Measurements from ENCODE around the gene ST3GAL2. TPM values are rescaled to one million over a fixed set of nuclear protein-coding genes. Genes with fewer than 3 reads are reported as not detected.
"Not testable (repeated sequence)": the region's sequence is repeated elsewhere in the genome, so short reads cannot be mapped to it uniquely, and the experiment has no call there.

ST3GAL2 gene
- total RNA-seq, 1 donor from 2014 or later, result 37.9 TPM

GRCh38 chr16:70388006-70388680, 50.8 kb downstream of the ST3GAL2 start:
- no peak for DNase-seq (ENCODE audit: low read depth in 2 of 2)

DNA sequence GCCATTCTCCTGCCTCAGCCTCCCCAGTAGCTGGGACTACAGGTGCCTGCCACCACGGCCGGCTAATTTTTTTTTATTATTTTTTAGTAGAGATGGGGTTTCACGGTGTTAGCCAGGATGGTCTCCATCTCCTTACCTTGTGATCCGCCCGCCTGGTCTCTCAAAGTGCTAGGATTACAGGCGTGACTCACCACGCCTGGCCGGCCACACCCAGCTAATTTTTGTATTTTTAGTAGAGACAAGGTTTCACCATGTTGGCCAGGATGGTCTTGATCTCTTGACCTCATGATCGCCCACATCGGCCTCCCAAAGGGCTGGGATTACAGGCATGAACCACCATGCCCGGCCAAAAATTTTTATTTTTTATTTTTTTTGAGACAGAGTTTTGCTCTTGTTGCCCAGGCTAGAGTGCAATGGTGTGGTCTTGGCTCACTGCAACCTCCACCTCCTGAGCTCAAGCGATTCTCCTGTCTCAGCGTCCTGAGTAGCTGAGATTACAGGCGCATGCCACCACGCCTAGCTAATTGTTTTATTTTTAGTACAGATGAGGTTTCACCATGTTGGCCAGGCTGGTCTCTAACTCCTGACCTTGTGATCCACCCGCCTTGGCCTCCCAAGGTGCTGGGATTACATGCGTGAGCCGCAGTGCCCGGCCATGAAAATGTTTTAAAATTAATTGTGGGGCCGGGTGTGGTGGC, 52.5 kb downstream of the ST3GAL2 start:
- not testable (repeated sequence) for DNase-seq (ENCODE audit: low read depth in 2 of 2)

DNA sequence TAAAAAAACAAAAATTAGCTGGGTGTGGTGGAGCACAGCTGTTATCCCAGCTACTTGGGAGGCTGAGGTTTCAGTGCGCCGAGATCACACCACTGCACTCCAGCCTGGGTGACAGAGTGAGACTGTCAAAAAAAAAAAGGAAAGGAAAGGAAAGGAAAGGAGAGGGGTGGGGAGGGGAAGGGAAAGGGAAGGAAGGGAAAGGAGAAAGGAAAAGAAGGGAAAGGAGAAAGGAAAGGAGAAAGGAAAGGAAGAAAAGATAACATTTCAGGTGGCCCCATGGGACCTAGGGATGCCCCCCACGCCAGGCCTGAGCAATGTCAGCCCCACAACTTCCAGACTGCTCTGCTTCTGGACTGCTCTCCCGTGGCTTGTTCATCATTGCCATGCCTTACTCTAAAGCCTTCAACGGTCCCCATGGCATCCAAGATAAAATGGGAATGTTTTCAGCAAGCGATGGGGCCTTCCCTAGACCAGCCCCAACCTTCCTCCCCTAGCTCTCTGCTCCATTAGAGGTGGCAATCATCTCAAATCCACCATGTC, 55.4 kb downstream of the ST3GAL2 start:
- no peak for DNase-seq (ENCODE audit: low read depth in 2 of 2)

DNA sequence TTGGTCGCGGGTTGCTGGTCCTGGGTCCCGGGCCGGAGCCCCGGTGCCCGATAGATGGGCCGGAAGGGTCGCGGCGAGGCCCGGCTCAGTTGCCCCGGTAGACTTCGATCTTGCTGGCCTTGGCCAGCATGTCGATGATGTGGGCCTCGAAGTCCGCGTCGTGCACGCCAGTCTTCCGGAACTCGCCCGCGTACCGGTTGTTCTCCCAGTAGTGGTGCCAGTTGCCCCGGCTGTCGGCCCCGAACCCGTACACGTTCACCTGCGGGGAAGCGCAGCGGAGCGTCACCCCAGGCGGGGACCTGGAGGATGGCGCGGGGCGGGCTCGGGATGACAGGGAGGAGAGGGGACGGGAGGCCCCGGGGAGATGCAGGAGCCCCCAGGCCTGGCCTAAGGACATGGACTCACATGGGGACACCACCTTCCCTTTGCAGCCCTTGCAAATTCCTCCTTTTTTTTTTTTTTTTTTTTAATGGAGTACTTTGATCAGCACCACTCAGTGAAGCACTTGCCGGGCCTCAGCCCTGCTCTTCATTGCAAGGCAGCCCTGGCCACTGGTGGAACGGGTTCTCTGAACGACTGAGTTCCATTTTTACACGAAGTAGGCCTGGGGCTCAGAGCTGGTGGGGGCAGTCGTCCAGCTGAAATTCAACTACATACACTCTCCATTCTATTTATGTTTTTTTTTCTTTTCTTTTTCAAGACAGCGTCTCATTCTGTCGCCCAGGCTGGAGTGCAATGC, 57.1 kb downstream of the ST3GAL2 start:
- DNase-seq (ENCODE audit: low read depth in 2 of 2), result no peak

- DNase-seq (ENCODE audit: low read depth in 2 of 2), result peak; percentile 97
These were observed 57.8 kb downstream of the ST3GAL2 start for GRCh38 chr16:70380919-70381603.

- peak; percentile 50 to 57 for DNase-seq (ENCODE audit: low read depth in 2 of 2)
These were observed 58.5 kb downstream of the ST3GAL2 start for GRCh38 chr16:70380248-70380918.

- DNase-seq (ENCODE audit: low read depth in 2 of 2), result no peak
These were observed 59.9 kb downstream of the ST3GAL2 start for GRCh38 chr16:70378869-70379493.

DNA sequence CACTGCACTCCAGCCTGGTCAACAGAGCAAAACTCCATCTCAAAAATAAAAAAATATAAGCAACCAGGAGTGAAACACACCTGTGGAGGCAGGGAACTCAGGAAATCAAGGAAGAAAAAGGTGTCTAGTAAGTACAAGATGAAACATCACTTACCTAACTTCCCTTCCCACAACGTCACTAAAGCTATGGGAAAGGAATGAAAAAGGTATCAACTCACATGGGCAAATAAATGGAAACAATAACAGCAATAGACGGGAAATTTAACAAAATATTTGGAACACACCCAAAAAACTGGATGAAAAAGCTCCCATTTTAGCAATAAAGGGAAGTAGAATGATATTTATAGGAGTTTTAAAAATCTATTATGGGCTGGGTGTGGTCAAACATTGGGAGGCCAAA, 61.1 kb downstream of the ST3GAL2 start:
- peak in 1 of 2 donors; percentile 76 for DNase-seq (ENCODE audit: low read depth in 2 of 2)

DNA sequence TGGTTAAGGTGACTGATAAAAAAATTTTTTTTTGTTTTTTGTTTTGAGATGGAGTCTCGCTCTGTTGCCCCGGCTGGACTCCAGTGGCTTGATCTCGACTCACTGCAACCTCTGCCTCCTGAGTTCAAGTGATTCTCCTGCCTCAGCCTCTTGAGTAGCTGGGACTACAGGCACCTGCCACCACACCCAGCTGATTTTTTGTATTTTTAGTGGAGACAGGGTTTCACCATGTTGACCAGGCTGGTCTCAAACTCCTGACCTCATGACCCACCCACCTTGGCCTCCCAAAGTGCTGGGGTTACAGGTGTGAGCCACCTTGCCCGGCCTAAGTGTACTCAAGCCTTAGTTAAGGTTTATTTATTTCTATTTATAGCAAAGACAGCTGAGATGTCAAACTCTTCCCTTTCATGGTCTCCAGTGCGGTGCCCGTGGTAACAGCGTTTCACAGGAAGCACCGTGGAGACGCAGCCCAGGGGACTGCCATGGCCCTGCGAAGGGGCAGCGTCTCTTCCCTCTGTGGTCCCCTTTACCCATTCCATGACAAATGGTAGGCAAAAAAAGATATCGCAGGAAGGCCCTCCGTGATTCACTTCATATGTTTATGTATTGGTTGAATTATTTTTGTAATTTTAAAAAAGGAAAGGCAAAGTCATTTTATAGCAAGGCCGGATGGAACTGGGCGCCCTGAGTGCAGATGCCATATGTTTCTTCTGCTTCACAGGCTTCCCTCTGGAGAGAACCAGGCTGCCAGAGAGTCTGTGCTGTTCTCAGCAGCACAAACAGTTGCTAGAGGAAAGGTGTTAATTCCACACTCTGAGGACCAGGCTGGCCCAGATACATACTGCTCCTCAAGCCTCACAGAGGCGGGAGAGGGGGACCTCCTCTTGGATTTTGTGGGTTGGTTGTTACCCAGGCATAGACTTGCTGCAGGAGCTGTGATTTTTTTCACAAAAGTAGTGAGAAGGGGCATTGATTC, 63.0 kb downstream of the ST3GAL2 start:
- DNase-seq (ENCODE audit: low read depth in 2 of 2), result no peak

DNA sequence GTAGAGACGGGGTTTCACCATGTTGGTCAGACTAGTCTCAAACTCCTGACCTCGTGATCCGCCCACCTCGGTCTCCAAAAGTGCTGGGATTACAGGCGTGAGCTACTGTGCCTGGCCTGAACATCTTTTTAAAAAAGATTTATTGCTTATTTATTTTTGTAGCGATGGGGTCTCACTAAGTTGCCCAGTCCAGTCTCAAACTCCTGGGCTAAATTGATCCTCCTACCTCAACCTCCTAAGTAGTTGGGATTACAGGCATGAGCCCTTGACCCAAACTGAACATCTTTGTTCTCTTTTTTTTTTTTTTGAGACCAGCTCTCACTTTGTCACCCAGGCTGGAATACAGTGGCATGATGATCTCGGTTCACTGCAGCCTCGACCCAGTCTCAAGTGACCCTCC, 64.7 kb downstream of the ST3GAL2 start:
- no peak for DNase-seq (ENCODE audit: low read depth in 2 of 2)

- no peak for DNase-seq (ENCODE audit: low read depth in 2 of 2)
These were observed 65.8 kb downstream of the ST3GAL2 start for GRCh38 chr16:70372921-70373728.

DNA sequence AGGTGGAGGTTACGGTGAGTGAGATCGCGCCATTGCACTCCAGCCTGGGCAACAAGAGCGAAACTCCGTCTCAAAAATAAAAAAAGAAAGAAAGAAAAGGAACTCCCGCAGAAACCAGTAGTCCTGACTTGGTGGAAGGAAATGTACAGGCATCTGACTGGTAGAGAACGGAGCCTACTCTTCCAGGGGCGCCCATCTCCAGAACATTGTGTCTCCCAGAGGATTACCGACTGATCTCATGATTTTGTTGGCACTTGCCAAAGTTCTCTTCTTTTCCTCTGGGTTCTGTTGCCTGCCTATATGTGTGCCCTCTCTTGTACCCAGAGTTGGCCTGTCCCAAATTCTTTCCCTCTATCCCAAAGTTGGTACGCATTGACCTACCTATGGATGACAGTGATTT, 68.0 kb downstream of the ST3GAL2 start:
- no peak for DNase-seq (ENCODE audit: low read depth in 2 of 2)

GRCh38 chr16:70370145-70370544, 68.8 kb downstream of the ST3GAL2 start:
- DNase-seq (ENCODE audit: low read depth in 2 of 2), result peak; percentile 48 to 56

- no peak for DNase-seq (ENCODE audit: low read depth in 2 of 2)
These were observed 74.5 kb downstream of the ST3GAL2 start for GRCh38 chr16:70364399-70364798.

DNA sequence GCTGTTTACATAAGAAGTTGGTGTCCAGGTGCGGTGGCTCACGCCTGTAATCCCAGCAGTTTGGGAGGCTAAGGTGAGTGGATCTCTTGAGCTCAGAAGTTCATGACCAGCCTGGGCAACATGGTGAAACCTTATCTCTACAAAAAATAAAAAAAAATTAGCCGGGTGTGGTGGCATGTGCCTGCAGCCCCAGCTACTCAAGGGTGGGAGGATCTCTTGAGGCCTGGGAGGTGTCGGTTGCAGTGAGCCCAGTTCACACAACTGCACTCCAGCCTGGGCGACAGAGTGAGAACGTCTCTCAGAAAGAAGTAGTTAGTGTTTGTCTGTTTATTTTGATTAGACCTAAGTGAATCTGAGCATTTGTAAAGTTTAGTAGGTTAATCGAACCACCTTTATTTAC, 79.3 kb downstream of the ST3GAL2 start:
- no peak for DNase-seq (ENCODE audit: low read depth in 2 of 2)

- no peak for DNase-seq (ENCODE audit: low read depth in 2 of 2)
These were observed 89.1 kb downstream of the ST3GAL2 start for GRCh38 chr16:70349783-70350182.

GRCh38 chr16:70348991-70349390, 89.9 kb downstream of the ST3GAL2 start:
- peak; percentile 41 to 72 for DNase-seq (ENCODE audit: low read depth in 2 of 2)

GRCh38 chr16:70345840-70346239, 93.1 kb downstream of the ST3GAL2 start:
- no peak for DNase-seq (ENCODE audit: low read depth in 2 of 2)

DNA sequence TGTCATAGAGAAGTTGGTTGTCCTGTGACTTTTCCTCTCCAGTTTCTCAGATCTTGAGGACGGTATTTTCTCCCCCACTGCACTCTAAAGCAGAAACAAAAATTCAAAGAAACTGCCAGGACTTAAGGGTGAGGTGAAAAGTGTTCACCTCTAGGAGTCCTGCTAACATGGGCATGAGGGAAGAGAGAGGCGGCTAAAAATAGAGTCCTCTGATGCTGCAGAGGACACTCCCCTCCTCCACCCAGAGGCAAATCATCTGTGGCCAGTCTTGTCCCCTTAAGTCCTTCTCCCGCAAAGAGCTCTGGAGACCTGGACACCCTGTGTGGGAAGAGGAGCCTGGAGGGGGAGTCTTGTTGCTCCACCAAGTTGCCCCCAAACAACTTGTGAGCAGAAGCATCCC, 96.9 kb downstream of the ST3GAL2 start:
- DNase-seq (ENCODE audit: low read depth in 2 of 2), result no peak
